HG03575 (cell line): Measurements from ENCODE around the gene NPB.

Experiments
- ATAC-seq: cut with Tn5 transposase; IDR thresholded peaks from one replicate; pipeline ENCODE4 v1.9.1; 2021; ENCODE audit not compliant: unreplicated experiment, insufficient number of reproducible peaks, low FRiP score; ENCODE audit errors: extremely low read depth

Gene NPB

GRCh38 chr17:81921996-81922565 lies 20.0 kb downstream of the NPB start:
- no peak for ATAC-seq

GRCh38 chr17:81922566-81923301 lies 20.7 kb downstream of the NPB start:
- no peak for ATAC-seq

DNA sequence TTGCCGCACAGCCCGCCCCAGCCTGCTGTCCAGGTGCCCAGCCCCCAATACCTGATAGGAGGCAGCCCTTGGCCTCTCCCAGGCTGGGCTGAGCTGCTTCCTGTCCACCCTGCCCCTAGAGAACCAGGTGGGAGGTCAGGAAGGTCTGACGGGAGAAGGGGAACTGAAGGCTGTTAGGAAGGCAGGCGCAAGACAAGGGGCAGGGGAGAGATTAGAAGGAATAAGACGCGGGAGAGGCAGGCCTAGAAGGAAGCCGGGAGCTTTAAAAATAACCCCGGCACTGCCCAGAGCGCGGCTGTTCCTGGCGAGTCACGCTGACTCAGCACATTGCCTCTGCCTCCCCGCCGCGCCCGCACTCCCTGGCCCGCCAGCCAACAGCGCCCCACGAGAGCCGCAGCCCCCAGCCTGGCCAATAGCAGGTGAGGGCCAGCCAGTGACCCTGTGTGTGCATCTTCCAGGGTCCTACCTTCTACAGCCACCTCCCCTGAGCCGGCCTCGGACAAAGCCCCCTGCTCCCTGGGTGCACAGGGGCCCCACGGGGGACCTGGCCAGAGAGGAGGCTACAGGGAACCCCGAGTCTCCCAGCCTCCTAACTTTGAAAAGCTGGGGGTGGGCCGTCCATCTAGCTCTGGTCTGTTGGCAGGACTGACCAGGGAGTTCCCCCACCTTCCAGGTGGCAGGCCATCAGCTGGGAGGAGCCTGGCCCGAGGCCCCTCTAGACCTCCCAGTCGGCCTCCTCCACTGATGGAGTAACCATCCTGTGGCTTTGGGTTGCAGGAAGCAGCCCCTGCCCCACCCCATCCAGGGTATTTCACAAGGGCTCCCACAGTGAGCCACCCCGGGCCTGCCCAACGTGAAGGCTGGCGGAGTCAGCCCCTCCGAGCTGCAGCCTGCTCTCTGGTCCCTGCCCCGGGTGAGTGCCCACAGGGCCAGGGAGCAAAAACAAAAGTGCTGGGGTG lies 21.5 kb downstream of the NPB start:
- ATAC-seq: no peak

GRCh38 chr17:81924557-81925532 lies 22.8 kb downstream of the NPB start:
- no peak for ATAC-seq

DNA sequence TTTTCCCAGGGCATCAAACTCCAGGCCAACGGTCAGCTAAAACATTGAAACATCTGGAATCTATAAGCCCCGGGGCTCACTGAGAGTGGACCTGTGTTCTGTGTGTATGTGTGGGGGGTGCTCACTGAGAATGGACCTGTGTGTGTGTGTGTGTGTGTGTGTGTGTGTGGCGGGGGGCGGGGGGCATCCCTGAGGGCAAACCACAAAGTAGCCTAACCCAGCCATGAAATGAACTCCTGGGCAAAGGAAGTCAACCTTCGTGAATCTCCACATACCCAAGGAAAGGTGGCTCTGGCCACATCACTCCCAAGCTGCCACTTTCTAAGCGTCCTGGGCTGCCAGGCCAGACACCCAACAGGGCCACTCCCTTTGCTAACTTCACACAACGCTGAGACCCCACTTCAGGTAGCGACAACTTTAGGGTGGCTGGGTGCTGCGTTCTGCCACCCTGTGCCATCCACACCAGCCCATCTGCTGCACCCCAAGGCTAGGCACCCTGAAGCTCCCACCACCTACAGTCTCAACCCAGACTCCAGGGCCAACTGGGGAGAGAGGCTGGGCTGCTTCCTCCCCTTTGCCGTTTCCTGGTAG lies 23.9 kb downstream of the NPB start:
- no peak for ATAC-seq

DNA sequence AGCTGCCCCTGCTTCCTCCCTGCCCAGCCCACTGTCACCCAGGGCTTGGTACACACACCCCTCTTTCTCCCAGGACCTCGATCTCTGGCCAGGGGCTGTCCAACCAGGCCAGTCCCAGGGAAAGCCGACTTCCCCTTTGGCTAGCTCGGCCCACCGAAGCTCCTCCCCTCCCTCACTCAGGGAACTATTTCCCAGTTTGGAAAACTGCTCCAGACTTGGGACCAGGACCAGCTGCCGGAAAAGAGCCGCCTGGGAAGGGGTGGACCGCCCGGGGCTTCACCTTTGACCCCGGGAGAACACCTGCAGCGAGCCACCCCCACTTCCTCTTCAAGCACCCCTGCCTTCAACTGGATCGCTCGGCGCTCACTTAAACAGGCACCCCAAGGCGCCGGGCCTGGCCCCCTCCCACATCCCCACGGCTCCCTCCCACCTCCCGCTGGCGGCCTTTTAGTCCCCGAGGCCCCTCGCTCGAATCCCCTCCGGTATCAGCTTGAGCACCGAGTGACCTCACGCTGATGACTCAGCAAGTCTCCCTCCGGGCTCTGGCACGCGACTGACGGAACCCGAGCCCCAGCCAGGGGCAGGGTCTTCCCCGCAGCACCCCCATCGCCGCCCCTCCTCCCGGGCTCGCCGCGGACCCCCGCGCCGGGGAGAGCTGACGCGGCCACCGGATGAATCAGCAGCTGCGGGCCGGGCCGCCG lies 24.6 kb downstream of the NPB start:
- no peak for ATAC-seq

DNA sequence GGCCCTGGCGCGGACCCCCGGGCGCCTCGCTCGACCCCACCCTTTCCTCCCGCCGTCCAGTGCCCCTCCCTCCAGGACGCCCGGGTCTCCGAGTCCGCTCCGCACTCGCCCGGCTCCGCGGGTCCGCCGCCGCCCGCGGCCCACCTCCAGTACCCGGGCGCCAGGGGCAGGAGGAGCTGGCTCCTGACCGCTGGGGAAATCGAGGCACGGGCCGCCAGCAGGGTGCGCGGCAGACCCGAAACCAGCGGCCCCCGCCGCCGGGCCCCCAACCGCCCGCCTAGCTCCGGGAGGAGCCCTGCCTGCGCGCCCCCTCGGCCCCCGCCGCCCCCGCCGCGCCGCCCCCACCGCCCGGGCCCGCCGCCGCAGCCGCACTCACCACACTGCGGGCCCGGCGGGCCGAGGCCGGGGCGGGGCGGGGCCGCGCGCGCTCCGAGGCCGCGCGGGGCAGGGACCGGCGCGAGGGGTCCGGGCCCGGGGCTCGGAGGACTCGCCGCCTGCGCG lies 25.2 kb downstream of the NPB start:
- ATAC-seq: no peak

- no peak for ATAC-seq
These were observed 25.9 kb downstream of the NPB start, which contains the start of gene MAFG for GRCh38 chr17:81927653-81928543. MAFG (minus strand) TSS chr17:81927735; CDS start chr17:81923185, 4,550 bp downstream.

DNA sequence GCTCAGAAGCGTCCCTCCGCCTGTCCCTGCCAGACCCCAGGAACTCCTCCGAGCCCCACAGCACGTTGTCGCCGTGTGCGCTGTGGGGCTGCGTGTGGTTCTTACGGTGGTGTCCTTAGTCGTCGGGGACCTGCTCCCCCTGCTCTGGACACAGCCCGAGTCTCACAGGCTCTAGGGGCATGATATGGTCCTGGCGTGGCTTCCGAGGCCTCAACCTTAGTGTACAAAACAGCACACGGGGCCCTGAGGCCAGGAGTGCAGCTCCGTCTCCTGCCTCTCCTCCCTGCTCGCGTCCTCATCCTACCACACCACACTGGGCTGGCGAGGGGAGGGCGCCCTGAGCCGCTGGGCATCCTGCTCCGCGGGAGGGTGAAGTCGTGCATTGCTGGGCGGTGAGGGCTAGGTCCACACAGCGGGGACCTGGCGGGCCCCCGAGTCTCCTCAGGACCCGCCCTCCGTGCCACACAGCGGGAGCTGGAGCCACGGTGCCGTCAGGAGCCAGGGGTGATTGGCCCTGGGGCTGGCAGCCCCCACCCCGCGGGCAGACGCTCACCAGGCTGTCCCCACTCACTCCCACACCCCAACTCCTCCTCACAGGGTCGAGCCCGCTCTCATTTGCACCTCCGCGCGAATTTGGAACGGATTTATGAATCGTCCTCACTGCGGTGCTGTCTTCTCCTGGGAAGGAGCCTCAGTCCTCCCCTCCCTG lies 26.7 kb downstream of the NPB start:
- ATAC-seq: no peak

DNA sequence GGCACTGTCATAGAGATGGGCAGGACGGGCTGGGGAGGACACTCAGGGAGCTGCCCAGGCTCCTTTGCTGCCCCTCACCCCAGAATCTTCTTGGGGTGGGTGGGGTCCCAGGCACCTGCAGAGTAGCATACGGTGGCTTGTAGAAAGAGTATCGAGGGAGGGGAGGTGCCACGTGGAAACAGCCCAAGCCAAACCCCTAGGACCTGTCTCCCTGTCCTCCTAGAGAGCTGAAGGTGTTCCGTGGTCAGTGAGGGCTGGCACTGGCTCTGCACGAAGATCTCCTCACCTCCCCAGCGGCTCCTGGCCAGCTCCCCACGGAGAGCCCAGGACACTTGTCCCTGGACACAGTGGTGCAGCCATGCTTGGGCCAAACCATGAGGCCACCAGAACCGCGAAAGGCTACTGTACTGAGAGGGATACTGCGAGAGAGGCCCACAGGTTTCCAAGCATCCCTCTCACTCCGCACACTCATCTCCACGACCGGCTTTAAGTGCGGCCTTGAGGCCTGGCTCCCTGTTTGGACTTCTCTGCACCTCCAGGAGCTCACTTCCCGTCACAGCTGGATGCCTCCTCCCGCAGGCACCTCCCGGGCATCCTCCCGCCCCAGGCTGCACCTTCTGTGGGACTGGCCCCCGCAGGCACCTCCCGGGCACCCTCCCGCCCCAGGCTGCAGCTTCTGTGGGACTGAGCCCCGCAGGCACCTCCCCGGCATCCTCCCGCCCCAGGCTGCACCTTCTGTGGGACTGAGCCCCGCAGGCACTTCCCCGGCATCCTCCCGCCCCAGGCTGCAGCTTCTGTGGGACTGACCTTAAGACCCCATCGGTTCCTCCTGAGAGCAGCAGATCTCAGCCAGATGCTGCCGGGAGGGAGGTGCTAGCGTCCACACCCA lies 27.5 kb downstream of the NPB start:
- ATAC-seq: no peak

DNA sequence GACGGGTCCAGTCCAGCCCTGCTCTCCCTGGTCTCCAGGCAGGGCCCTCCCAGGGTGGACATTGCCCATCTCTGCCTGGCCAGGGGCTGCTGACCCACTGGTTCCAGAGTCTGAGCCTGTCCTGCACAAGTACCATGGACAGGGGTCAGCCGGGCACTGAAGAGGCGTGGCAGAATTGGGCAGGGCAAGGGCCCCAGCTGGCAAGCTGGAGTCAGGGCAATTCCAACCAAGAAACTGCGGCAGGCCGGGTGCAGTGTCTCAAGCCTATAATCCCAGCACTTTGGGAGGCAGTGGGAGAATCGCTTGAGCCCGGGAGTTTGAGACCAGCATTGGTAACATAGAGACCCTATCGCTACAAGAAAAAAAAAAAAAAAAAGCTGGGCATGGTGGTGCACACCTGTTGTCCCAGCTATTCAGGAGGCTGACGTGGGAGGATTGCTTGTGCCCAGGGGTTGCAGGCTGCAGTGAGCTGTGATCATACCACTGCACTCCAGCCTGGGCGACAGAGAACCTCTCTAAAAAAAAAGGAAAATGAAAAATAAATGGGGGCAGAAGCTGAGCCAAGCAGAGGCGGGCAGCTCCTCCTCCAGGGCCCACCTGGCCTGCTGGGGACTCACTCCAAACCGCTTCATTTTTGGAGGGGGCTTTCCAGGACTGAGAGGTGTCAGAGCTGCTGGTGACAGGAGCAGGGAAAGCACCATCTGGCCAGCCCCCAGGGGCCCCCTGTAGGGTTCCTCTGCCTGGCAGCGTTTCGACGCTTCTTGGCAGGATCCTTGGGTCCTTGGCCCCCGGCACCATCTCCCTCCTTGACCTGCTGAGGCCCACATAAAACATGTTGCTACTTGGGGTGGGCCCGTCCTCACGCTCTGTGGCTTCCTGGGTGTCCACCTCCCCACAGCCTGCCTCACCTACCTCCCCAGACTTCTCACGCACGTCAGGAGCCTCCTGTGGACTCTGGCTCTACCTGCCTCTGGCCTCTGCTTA lies 28.4 kb downstream of the NPB start:
- no peak for ATAC-seq

- ATAC-seq: no peak
These were observed 29.1 kb downstream of the NPB start for GRCh38 chr17:81931189-81931556.

DNA sequence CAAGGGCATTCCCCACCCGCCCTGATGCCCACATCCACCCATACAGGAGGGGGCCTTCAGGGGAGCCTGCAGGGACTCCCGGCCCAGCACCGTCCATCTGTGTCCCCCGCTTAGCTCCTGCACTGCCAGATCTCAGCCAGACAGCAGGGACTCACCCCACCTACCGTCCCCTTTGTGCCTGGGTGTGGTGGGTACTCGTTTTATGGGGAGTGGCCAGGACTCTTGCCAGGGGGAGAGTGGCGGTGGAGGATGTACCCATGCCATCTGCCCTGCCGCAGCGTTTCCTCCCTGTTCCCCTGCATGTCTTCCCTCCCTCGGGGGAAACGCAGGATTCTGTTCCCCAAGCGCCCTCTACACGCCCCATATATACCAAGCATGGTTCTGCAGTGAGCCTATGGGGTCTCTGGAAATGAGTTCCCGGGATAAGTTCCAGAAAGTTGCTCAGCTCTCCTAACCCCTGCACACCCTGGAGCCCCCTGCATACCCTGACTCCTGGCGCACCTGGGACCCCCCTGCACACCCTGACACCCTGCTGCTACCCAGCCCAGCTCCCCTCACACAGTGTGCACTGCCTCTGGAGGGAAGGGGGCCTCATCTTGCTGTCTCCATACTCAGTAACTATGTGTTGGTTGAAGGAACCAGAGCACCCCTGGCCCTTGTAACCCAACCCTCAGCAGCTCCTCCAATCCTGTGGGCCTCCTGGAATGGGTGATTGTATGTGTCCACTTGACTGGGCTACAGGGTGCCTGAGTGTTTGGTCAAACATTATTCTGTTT lies 29.7 kb downstream of the NPB start:
- no peak for ATAC-seq
